Stimulated activated CD4-positive, alpha-beta T cell treated with anti-CD3 and anti-CD28 coated beads, Interleukin-2, amount 100 ng/mL, for 24 hours (primary cell): ENCODE measurements around the gene TGFBR2.
"Not testable (repeated sequence)": the region's sequence is repeated elsewhere in the genome, so short reads cannot be mapped to it uniquely, and the experiment has no call there.

Experiments
- DNase-seq, 2 donors: peaks; one replicate each; pipeline ENCODE4 v3.0.0-alpha.2; 2020

The TGFBR2 gene

GRCh38 chr3:30659270-30660130 lies 53.1 kb downstream of the TGFBR2 start:
- DNase-seq, result no peak

- DNase-seq, result no peak
Measured at GRCh38 chr3:30660136-30660535, 53.7 kb downstream of the TGFBR2 start.

GRCh38 chr3:30660656-30661055 lies 54.3 kb downstream of the TGFBR2 start:
- no peak for DNase-seq

- DNase-seq, result no peak
Measured at GRCh38 chr3:30661098-30661873, 54.9 kb downstream of the TGFBR2 start.

- DNase-seq, result no peak
Measured at GRCh38 chr3:30662836-30663235, 56.4 kb downstream of the TGFBR2 start.

- no peak for DNase-seq
Measured at GRCh38 chr3:30663533-30664241, 57.3 kb downstream of the TGFBR2 start.

- no peak for DNase-seq
Measured at GRCh38 chr3:30664459-30664858, 58.1 kb downstream of the TGFBR2 start.

GRCh38 chr3:30664884-30665283 lies 58.5 kb downstream of the TGFBR2 start:
- DNase-seq, result no peak

GRCh38 chr3:30665539-30665938 lies 59.1 kb downstream of the TGFBR2 start:
- no peak for DNase-seq

GRCh38 chr3:30666572-30667279 lies 60.3 kb downstream of the TGFBR2 start:
- DNase-seq, result no peak

GRCh38 chr3:30667280-30667651 lies 60.9 kb downstream of the TGFBR2 start:
- DNase-seq, result no peak

- no peak for DNase-seq
Measured at GRCh38 chr3:30668051-30668609, 61.7 kb downstream of the TGFBR2 start.

- DNase-seq, result not testable (repeated sequence)
Measured at GRCh38 chr3:30669360-30669934, 63.0 kb downstream of the TGFBR2 start.

GRCh38 chr3:30670292-30670691 lies 63.9 kb downstream of the TGFBR2 start:
- DNase-seq, result no peak

- DNase-seq, result no peak
Measured at GRCh38 chr3:30671527-30672286, 65.3 kb downstream of the TGFBR2 start.

- DNase-seq, result no peak
Measured at GRCh38 chr3:30672287-30672735, 65.9 kb downstream of the TGFBR2 start.

GRCh38 chr3:30672959-30673358 lies 66.6 kb downstream of the TGFBR2 start:
- no peak for DNase-seq

- no peak for DNase-seq
Measured at GRCh38 chr3:30673425-30674341, 67.3 kb downstream of the TGFBR2 start.

GRCh38 chr3:30675006-30675405 lies 68.6 kb downstream of the TGFBR2 start:
- DNase-seq, result no peak

GRCh38 chr3:30675774-30676173 lies 69.4 kb downstream of the TGFBR2 start:
- no peak for DNase-seq
